Measurements from ENCODE around the gene PRIMPOL.
"Not testable (repeated sequence)": the region's sequence is repeated elsewhere in the genome, so short reads cannot be mapped to it uniquely, and the experiment has no call there.

DNA sequence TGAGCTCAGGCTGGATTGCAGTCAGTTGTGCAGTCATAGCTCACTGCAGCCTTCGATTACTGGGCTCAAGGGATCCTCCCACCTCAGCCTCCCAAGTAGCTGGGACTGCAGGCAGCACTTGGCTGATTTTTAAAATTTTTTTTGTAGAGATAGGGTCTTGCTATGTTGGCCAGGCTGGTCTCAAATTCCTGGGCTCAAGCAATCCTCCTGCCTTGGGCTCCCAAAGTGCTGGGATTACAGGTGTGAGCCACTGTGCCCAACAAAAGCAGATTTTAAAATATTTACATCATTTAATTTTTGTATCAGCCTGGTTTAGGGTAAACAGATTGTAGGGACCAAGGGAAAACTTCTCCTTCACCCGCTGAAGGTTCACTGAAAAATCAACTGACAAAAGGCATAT, 33.4 kb upstream of the PRIMPOL start:
- TF ChIP-seq, protein P1, sequence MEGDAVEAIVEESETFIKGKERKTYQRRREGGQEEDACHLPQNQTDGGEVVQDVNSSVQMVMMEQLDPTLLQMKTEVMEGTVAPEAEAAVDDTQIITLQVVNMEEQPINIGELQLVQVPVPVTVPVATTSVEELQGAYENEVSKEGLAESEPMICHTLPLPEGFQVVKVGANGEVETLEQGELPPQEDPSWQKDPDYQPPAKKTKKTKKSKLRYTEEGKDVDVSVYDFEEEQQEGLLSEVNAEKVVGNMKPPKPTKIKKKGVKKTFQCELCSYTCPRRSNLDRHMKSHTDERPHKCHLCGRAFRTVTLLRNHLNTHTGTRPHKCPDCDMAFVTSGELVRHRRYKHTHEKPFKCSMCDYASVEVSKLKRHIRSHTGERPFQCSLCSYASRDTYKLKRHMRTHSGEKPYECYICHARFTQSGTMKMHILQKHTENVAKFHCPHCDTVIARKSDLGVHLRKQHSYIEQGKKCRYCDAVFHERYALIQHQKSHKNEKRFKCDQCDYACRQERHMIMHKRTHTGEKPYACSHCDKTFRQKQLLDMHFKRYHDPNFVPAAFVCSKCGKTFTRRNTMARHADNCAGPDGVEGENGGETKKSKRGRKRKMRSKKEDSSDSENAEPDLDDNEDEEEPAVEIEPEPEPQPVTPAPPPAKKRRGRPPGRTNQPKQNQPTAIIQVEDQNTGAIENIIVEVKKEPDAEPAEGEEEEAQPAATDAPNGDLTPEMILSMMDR (IDR thresholded peaks at IDR 0.05; ENCODE audit: low read depth, low read length) = not testable (repeated sequence)
- not testable (repeated sequence) for TF ChIP-seq EZH2phosphoT487 (IDR thresholded peaks at IDR 0.05; ENCODE audit: low read depth)
